ENCODE measurements around the gene ZFP62.

The ZFP62 gene

GRCh38 chr5:180866985-180867384 is 5.9 kb upstream of the ZFP62 start:
- DNase-seq = no peak

- no peak for DNase-seq
Observed at GRCh38 chr5:180865981-180866695, 5.1 kb upstream of the ZFP62 start.

DNA sequence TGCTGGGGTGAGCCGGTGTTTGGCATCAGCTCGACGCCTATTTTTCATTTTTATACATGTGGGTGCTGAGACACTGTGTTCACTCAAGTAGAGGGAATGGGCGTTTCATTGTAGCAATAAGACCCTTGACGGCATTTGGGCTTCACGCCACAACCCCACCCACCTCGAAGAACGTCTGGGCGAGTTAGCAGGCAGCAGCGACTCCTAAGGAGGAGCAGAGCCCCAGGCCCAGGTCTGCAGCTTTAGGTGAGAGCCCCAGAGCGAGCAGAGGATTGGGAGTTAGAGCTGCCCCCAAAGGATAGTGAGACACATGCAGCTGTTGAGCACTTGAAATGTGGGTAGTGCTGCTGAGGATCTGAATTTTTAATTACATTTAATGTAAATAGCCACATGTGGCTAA is 1.6 kb upstream of the ZFP62 start:
- DNase-seq = no peak

DNA sequence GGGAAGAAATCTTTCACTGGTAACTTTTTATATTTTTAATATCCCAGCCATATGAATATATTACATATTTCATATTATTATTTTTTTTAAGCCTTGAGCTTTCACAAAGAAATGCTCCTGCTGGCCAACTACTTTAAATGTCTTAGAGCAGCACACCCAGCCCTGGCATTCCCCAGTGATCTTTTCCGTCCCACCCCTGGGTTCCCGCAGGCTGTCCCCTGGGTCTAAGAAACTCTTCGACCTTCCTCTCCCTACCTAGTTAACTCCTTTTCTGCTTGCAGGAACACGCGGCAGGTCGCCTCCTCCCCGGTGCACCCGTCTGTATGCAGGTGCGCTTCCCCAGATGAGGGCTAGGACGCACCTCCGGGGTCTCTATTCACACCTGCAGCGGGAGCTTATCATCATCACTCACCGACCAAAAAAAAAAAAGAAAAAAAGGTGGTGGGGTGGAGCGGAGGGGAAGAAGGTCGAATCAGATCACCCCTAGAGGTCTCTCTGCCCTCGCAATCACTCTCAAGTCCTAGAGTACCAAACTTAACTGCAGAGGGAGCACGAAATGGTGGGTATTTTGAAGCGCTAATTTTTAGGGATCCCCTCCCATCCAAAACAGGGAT is 696 bp downstream of the ZFP62 start:
- DNase-seq = no peak

DNA sequence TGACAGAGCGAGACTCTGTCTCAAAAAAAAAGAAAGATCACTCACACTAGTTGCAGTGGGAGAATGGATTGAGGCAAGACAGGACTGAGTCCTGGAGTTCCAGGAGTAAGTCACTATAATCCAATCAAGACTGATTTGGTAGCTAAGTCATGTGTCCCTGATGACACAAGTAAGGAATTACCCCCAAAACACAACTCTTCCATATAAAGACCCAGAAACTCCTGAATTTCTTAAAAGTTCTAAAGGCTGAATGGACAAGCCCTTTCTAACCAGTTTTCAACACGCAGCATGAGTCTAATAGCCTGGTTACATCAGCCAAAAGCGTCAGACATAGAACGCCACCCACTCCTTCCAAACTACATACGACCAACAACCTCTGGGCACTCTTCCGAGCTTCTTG is 2.5 kb downstream of the ZFP62 start:
- DNase-seq = no peak

DNA sequence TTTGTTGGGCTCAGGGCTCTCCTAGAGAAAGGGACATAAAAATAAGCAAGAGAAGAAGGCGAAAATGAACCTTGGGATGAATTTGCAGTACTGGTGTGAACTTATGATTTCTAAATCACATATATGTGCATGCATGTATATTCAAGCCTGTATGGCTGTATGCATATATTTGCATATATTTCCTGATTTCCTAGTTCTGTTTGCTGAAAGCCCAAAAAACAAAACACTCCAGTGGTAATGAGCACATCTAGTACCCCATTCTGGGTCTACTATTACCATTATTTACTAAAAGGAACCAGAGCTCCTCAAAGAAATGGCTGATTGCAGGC is 7.3 kb downstream of the ZFP62 start:
- DNase-seq = no peak

DNA sequence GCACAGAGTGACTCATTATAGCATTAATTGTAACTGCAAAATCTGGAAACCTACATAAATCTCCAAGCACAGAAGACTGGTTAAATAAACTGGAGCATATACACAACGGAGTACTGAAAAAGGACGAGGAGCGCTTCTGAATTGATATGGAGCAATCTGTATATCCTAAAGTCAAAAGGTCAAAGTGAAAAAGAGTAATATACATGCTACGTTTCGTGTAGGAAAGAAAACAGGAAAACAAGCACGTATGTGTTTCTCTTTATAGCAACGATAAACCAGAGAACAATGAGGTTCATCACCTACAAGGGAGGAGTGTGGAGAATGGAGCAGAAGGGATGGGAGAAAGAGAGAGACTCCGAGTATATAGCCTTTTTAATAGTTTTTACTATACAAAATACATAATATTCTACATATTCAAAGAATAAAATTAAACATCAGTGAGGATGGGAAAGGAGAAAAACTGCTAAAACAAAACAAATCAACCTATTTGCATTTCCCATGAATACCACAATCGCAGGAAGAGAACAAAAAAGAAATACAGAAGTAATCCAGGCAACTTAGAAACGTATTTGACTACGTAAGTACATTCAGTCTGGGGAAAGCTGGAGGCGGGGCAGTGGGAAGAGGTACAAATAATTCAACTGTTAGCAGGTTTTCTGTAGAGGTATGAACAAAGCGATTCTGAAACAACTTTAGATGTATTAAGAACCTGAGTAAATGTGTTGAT is 7.8 kb downstream of the ZFP62 start:
- DNase-seq = no peak

DNA sequence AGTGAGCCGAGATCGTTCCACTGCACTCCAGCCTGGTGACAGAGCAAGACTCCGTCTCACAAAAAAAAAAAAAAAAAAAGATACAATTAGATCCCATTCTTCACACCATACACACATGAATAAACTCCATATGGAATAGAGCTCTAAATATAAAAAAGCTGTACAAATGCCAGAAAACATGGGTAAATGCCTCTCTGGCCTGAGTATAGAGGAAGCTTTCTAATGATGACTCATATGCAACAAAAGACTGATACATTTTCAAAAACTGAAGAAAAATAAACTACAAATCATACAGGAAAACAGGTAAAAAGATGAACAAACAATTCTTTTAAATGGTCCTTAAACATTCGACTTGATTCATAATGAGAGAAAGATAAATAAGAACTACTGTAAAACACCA is 8.6 kb downstream of the ZFP62 start:
- no peak for DNase-seq

DNA sequence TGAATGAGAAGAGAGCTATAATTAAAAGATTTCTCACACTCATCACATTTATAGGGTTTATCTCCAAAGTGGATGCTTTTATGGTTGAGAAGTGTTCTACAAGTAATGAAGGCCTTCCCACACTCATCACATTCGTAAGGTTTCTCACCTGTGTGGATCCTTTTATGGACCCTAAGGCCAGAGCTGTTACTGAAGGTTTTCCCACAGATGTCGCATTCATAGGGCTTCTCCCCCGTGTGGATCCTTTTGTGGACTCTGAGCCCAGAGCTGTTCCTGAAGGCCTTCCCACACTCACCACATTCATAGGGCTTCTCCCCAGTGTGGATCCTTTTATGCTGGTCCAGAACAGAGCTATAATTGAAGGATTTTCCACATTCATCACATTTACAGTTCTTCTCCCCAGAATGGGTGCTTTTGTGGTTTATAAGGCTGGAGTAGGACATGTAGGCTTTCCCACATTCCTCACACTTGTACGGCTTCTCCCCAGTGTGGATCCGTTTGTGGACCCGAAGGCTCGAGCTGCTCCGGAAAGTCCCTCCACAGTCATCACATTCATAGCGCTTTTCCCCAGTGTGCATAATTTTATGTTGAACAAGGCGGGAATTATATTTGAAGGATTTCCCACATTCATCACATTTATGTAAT is 10.5 kb downstream of the ZFP62 start:
- DNase-seq = no peak

DNA sequence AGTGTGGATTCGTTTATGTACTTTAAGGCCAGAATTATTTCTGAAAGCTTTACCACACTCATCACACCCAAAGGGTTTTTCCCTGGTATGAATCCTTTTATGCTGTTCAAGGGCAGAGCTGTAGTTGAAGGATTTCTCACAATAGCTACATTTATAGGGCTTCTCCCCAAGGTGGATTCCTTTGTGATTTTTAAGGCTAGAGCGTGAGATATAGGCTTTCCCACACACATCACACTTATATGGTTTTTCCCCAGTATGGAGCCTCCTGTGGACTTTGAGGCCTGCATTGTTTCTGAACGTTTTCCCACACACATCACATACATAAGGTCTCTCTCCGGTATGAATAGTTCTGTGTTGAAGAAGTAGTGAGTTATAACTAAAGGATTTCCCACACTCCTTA is 11.2 kb downstream of the ZFP62 start:
- no peak for DNase-seq

DNA sequence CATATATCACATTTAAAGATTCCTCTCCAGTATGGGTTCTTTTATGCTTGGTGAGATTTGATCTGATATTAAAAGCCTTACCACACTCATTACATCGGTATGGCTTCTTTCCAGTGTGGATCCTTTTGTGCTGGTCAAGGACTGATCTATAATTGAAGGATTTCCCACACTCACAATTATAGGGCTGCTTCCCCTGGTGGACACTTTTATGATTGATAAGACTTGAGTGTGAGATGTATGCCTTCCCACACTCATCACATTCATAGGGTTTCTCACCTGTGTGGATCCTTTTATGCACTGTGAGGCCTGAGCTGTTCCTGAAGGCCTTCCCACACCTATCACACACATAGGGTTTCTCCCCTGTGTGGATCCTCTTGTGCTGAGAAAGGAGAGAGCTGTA is 12.2 kb downstream of the ZFP62 start:
- DNase-seq = no peak

GRCh38 chr5:180848265-180848664 is 12.8 kb downstream of the ZFP62 start:
- DNase-seq = no peak

- DNase-seq = no peak
Observed at GRCh38 chr5:180847026-180847425, 14.1 kb downstream of the ZFP62 start.

GRCh38 chr5:180844858-180845257 is 16.2 kb downstream of the ZFP62 start:
- no peak for DNase-seq

DNA sequence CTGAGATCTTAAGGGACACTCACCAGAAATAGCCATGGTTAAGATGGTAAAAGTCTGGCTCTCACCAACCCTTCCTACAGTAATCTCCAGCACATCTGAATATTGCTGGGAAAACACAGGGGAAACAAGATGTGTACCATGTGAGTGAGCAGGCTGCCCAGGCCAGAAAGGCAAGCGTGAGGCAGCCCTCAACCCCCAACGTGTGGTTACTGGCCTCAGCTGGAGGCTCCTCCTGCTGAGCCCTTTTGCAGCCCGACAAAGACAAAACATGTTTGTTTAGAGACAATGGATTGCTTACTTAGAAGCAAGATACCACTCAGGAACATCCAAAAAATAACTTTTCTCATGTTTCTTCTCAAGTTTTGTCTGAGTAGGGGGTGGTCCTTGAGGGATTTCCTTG is 16.6 kb downstream of the ZFP62 start:
- DNase-seq = no peak

DNA sequence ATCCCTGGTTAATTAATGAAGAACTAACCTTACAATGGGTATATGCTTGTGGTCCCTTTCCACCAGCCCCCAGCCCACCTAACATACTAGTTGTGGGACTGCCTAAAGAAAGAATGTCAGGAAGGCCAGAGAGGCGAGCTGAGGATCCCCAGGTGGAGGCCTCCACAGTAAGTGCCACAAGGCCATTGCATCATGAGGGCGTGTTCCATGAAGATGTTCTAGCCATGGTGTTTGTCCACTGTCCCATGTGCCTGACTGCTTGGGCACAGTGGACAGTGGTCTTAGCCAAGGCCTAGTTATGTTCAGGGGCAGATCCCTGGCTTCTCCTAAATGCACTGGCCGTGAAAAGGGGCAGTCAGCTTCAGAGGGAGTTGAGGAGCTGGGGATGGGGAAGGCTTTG is 21.1 kb downstream of the ZFP62 start:
- DNase-seq = no peak

- DNase-seq = no peak
Observed at GRCh38 chr5:180839227-180839626, 21.8 kb downstream of the ZFP62 start.

GRCh38 chr5:180837478-180837877 is 23.6 kb downstream of the ZFP62 start:
- no peak for DNase-seq

GRCh38 chr5:180832638-180833068 is 28.4 kb downstream of the ZFP62 start:
- no peak for DNase-seq

DNA sequence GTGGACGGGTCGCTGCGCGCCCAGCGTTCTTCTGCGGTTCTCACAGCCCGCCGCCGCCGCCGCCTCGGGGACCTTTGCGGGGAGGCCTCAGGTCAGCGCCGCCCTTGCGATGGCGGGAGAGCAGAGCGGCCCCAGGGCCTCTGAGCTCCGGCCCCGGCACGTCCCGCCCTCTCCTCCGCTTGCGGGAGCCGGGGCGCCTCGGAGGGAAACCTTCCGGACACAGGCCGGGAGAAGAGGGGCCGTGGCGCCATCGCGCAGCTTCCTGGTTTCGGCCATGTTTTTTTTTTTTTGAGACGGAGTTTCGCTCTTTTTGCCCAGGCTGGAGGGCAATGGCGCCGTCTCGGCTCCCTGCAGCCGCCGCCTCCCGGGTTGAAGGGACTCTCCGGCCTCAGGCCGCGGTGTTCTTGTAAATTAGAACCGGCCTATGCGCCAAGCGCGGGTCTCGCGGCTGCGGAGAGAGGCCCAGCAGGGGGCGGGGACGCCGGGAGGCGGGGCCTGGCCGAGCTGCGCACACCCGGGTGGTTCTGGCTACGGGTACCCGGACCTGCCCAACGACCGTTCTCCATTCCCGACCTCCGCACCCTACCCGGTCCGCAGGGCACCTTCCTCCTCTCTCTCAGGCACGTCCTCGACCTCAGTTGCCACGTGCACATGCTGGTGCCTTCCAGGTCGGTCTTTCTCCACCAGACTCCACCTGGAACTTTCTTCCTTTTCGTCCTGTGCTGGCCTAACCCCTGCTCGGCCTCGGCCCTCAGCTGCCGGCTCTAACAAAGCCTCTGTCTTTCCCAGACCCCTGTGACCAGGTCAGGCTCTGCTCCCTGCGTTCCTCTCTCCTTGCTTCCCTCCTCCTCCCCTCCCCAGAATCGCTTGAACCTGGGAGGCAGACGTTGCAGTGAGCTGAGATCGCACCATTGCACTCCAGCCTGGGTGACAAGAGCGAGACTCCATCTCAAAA is 29.7 kb downstream of the ZFP62 start:
- DNase-seq = peak; percentile 23

- DNase-seq = peak; percentile 8
Observed at GRCh38 chr5:180830253-180831138, 30.6 kb downstream of the ZFP62 start.

- DNase-seq = no peak
Observed at GRCh38 chr5:180829726-180830125, 31.4 kb downstream of the ZFP62 start.
